GM18858 (cell line): ENCODE data around the gene HEBP2.
"Not testable (repeated sequence)": the region's sequence is repeated elsewhere in the genome, so short reads cannot be mapped to it uniquely, and the experiment has no call there.

ENCODE experiments used
- ATAC-seq: cut with Tn5 transposase; IDR thresholded peaks from one replicate; pipeline ENCODE4 v1.9.1; 2021; ENCODE audit not compliant: unreplicated experiment

Gene HEBP2

GRCh38 chr6:138422861-138423260 is 18.8 kb downstream of the HEBP2 start:
- no peak for ATAC-seq

GRCh38 chr6:138424004-138424904 is 20.2 kb downstream of the HEBP2 start:
- no peak for ATAC-seq

- ATAC-seq, result not testable (repeated sequence)
Measured at GRCh38 chr6:138425256-138425655, 21.2 kb downstream of the HEBP2 start.

- no peak for ATAC-seq
Measured at GRCh38 chr6:138426500-138427123, 22.6 kb downstream of the HEBP2 start.

- no peak for ATAC-seq
Measured at GRCh38 chr6:138427701-138428100, 23.7 kb downstream of the HEBP2 start.

GRCh38 chr6:138428944-138429598 is 25.0 kb downstream of the HEBP2 start:
- ATAC-seq, result no peak

GRCh38 chr6:138429761-138430160 is 25.7 kb downstream of the HEBP2 start:
- no peak for ATAC-seq

GRCh38 chr6:138430361-138431145 is 26.5 kb downstream of the HEBP2 start:
- no peak for ATAC-seq

- no peak for ATAC-seq
Measured at GRCh38 chr6:138431256-138432062, 27.4 kb downstream of the HEBP2 start.

GRCh38 chr6:138432063-138432356 is 28.0 kb downstream of the HEBP2 start:
- no peak for ATAC-seq

- ATAC-seq, result no peak
Measured at GRCh38 chr6:138434096-138434495, 30.1 kb downstream of the HEBP2 start.

GRCh38 chr6:138434925-138435324 is 30.9 kb downstream of the HEBP2 start:
- no peak for ATAC-seq

GRCh38 chr6:138439546-138439945 is 35.5 kb downstream of the HEBP2 start:
- no peak for ATAC-seq

- ATAC-seq, result no peak
Measured at GRCh38 chr6:138440296-138440695, 36.3 kb downstream of the HEBP2 start.

- ATAC-seq, result no peak
Measured at GRCh38 chr6:138440758-138441357, 36.8 kb downstream of the HEBP2 start.

- ATAC-seq, result no peak
Measured at GRCh38 chr6:138441965-138442364, 37.9 kb downstream of the HEBP2 start.

GRCh38 chr6:138442663-138443062 is 38.6 kb downstream of the HEBP2 start:
- ATAC-seq, result no peak

GRCh38 chr6:138443979-138444378 is 40.0 kb downstream of the HEBP2 start:
- no peak for ATAC-seq

- no peak for ATAC-seq
Measured at GRCh38 chr6:138446821-138447220, 42.8 kb downstream of the HEBP2 start.

GRCh38 chr6:138450445-138450844 is 46.4 kb downstream of the HEBP2 start:
- peak; percentile 68 for ATAC-seq
